GM18511 (cell line): Measurements from ENCODE around the gene NCAM1.
"Not testable (repeated sequence)": the region's sequence is repeated elsewhere in the genome, so short reads cannot be mapped to it uniquely, and the experiment has no call there.

Experiments
- ATAC-seq: cut with Tn5 transposase; IDR thresholded peaks from one replicate; pipeline ENCODE4 v1.9.1; 2021; ENCODE audit warnings: mild to moderate bottlenecking, moderate library complexity; ENCODE audit not compliant: unreplicated experiment

NCAM1 gene

DNA sequence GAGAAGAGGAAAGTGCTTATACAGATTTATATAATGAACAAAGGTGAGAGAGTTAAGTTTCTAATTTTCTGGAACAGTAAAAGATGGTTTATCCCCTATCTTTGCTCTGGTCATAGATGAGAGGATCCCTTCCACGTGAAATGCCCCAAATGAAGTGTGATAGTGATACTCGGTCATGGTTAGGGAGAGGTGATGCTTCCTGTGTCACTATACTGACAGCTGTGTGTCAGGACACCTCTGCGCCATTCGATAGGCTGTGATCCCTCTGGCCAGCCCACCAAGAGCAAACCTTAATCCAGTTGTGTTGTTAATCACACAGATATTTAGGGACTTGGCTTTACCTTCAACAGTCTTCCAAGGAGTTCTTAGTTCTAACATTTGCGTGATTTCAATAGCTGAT, 57.7 kb downstream of the NCAM1 start:
- no peak for ATAC-seq

DNA sequence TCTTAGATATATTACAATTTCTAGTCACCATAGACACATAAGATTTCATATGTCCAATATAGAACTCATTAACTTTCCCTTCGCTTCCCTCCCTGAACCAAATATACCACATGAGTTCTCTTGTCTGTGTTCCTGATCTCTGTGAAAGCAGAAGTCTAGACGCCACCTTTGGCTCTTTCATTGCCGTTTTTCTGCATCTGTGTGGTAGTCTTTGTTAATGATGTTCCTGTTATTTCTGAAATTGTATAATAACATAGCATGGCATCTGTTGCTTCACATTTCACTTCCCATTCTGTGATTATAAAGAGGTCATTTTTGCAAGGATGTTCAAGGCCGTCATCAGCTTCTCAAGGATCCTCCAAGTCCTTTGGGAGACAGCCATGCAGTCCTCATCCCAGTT, 58.5 kb downstream of the NCAM1 start:
- no peak for ATAC-seq

DNA sequence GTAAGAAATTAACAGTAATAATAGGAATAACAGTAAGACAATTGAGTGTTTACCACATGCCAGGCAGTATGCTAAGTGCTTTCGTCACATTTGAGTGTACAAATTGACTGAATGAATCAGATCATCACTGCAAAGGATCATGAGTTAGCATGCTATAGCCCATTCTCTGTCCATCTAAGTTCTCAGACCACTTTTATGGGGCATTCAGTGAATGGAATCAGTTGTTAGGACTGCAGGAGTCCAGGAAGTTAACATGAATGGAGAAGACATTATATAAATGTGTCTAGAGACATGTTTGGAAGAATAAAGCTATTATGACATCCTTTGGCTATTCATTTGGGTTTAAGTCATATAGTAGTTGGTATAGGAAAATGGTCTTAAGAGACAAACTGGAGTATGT, 59.9 kb downstream of the NCAM1 start:
- ATAC-seq = no peak

DNA sequence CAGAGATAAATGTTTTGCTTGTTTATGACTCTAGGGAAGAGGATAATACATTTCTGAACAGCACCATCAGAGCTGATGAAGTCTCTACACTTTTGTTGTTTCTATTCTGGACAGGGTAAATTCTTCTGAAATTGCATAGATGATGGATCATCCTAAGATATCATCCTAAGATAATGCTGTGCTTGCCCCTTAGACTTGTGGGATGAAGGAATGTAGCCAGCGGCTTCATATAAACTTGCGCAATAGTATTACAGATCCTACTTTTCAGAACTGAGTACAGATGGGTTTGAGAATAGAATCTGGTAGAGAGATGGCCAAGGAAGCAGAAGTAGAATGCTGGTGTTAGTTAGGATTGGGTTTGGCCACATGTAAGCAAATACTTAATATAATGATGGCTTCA, 61.0 kb downstream of the NCAM1 start:
- ATAC-seq = no peak

DNA sequence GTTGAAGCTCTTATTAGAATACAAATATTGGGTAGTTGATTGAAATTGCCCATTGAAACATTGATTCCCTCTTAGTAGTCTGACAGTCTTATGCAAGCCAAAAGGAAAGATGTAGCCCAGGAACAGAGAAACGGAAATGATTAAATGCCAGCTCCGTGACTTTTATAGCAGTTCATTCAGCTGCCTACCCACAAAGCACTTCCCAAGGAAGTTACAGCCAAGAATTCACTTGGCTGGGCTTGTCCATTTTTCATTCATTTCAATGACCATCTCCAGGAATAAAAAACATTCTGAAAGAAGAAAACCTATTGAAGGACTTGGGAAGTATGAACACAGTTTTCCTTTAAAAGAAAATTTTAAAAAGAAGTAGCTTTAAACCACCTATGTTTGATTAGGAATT, 62.0 kb downstream of the NCAM1 start:
- ATAC-seq = no peak

DNA sequence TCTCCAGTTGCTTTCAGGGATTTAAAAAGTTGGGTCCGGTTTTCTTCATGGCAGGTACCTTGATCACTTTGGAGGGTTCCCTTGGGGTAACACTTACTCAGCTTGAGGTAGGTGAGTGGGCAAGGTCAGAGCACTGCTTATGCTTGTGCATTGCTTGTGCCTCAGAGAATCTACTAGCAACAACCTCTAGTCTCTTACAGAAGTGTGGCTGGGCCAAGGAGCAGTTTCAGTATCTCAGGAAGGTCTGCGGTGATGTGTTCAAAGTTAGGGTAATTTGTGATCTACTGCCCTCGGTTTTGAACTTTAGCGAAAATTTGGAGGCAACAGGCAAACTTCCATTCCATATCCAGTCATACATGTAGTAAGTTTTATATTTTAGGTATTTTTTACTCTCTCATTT, 62.8 kb downstream of the NCAM1 start:
- no peak for ATAC-seq

DNA sequence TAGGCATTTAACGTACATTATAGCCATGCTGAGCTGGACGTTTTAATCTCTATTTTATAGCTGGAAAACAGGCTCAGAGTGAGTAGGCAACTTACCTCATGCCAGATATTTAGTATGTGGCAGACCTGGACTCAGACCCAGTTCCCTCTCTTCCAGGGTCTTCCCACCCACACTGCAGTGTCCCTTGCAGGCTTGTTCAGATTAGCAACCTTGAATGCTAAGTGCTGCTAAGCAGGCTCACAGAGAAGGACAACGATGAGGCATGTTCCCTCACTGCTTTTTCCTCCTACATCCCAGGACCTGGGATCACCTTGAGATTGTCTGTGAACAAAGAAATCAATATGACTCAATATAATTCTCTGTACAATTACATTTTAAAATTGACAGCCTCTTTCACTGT, 65.6 kb downstream of the NCAM1 start:
- no peak for ATAC-seq

DNA sequence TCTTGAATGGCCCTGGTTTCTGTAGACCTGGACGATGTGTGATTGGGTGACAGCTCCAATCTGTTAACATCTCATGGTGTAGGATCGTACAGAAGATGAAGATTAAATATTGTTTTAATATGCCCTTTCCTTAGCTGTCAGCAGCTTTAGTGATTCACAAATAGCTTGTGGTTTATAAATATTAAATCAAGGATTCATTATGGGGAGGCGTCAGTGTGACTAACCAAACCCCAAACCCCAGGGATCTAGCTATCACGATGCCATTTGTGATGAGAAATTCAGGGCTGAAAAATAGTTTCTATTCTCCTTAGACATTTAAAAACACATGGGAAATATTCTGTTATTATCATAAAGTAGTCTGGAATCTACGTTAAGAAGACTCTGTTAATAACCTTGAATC, 73.4 kb downstream of the NCAM1 start:
- ATAC-seq = no peak

DNA sequence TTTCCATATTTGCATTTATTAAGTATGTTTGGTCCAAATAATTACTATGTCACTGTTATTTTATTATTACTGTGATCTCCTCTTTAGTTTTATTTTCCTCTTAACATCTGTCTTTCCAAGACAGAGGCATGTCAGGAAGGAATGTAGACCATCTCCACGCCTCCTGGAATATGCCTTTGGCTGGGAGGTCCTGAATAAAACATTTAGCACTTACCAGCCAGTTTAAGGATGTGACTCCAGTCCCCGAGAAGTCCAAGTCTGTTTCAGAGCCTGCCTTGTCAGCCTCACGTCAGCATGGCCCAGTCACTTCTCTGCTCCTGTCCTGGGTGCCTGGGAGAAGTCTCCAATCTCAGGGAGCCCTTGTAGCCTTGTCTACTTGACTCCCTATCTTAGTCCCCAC, 74.5 kb downstream of the NCAM1 start:
- ATAC-seq = no peak

DNA sequence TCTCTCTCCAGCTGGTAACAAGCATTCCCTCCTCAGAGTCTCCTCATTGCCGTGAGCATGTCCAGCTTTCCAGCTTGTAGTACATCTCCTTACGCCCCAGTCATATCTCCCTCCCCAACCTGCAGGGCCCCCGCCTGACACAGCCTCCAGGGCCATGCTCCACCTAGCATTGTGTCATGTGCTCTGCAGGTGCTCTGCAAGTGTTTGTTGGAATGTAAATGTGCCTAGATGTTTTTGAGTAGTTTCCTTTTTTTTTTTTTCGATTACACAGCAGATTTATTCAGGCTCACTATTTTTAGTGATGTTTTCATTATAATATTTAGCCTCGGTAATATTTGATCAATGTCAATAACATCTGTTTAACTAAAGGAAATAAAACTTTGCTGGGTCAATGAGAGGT, 82.5 kb downstream of the NCAM1 start:
- ATAC-seq = no peak

DNA sequence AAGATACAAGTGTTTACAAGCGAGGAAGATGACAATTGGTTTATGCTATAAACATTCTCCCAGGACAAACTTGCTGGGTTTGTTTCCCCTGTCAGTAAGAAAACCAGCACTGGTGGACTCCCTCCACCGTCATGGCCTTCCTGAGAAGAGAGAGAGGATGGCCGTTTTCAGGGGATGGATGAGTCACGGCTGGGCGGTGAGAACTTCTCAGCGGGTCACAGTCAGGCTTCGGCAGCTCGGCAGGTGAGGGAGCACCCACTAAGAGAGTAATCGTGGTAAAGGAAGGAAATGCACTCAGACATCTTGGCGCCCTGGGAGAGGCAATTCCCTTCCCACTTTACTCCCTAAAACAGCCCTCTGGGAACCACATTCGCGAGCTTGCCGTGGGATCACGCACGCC, 83.9 kb downstream of the NCAM1 start:
- ATAC-seq = no peak

DNA sequence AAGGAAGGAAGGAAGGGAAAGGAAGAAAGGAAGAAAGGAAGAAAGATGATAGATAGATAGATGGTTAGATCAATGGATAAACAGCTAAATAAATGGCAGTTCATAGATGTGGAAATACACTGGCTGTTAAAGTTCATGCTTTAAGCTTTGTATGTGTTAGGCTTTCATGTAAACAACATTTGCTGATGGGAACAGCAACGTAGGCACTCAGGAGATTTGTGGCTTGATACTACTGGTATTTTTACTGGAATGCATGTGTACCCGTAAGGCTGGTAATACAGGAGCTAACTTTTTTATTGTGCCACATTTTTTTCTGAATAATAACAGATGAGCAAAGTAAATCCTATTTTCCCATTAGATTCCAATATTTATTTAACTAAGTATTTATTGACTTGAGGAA, 85.6 kb downstream of the NCAM1 start:
- ATAC-seq = no peak

DNA sequence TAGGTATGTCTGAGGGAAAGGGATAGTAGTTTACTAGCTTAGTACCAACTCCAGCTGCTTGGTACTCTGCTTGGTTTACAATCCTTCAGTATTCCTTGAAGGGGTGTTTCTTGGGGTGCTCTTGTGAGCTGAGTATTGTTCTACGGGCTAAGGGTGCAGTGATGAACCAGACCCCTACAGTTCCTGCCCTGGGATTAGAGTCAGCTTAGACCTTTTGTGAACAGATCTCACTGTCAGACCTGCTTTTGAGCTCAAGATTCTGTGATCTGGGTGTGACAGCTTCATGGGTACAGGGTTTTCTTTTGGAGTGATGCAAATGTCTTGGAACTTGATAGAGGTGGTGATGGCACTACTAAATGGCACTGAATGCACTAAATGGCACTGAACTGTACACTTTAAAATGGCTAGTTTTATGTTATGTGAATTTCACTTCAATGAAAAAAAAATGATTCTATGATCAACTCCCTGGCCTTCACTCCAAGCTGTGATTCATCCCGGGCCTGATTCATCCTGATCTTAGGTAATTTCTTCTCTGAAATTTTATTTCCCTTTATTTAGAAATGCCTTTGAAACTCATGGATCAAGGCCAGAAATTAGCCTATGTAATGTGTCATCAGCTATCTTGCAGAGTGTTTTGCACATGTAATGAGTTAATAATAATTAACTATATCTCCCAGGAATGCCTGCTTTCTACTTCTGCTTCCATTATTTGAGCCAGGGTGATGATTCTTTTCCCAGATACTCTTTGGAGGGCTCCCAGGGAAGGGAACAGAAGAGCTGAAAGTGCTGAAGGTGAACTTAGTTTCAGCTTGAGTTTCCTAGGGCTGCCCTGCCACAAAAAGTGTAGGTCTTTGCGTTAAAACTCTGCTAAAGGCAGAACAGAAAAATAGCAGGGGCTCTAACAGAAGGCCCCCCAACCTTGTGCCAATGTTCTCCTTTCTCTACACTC, 87.9 kb downstream of the NCAM1 start:
- ATAC-seq = no peak

DNA sequence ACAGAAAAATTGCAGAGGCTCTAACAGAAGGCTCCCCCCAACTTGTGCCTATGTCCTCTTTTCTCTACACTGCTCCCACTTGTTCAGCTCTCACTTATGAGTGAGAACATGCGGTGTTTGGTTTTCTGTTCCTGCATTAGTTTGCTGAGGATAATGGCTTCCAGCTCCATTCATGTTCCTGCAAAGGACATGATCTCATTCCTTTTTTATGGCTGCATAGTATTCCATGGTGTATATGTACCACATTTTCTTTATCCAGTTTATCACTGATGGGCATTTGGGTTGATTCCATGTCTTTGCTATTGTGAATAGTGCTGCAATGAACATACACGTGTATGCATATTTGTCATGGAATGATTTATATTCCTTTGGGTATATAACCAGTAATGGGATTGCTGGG, 91.8 kb downstream of the NCAM1 start:
- not testable (repeated sequence) for ATAC-seq

DNA sequence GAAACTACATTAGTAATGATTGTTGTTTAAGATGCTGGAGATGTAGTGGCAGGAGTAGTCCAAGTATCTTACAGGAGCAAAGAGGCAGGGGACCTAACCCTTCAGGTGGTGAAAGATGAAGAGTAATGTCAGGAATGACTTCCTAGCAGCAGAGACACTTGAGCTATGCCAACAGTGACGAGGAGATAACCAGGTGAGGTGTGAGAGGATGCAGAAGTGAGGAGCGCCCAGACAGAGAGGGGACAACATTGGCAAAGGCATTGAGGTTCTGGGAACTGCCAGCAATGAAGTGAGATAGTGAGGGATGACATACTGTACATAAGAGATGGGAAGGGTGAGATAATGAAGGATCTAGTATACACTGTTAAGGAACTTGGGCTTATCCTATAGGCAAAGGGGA, 95.8 kb downstream of the NCAM1 start:
- no peak for ATAC-seq

DNA sequence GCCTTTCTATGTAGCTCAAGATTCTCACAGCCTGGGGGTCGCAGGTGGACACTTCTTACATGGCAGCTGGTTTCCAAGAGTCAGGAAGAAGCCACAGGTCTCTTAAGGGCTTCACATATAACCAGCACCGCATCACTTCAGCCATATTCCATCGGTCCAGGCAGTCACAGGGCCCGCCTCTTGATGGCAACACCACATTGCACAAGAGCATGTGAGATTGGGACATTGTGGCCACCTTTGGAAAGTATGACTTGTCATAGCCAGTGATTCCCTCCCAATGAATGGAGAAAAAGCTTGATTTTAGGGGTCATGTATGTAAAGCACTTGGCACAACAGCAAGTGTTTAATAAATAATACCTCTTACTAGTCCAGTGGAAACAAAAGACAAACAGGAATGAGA, 98.3 kb downstream of the NCAM1 start:
- ATAC-seq = no peak

DNA sequence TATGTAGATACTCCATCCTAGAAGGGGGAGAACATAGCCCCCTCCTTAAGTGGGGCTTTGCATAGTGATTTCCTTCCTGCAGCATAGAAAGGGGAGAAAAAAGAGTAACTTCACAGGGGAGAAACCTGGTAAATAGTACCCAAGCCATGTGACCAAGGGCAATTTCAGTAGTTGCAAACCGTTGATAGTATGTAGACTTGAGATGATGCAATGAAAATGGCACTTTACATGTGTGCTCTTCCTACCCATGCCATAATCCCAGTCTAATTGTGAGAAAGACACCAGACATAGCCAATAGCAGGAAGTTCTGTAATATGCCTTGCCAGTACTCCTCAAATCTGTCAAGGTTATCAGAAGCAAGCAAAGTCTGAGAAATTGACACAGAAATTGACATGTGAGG, 104.1 kb downstream of the NCAM1 start:
- ATAC-seq = no peak

DNA sequence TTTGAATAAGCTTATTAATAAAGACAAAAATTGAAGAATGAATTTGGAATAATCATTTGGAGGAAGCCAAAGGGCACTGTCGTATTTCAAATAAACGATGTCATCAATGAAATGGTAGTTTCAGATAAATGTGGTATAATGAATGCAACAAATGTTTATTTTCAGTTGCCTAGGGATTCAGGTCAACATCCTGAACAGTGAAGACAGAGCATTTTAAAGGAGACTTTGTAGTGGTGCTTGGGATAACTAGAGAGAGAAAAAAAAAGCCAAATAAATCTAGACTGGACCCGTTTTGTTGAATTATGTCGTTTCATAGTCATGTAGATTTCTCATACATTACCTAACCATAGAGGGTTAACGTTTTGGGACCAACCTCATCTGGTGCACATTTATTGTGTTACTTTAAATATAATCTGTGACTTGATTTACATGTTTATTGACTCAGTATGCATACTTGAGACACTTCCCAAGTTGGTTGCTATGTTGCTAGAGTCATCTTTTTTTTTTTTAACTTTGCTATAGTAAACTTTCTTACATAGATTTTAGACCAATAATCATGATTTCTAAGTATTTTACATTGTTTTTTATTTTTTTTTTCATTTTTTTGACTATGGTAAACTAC, 111.1 kb downstream of the NCAM1 start:
- ATAC-seq = no peak

DNA sequence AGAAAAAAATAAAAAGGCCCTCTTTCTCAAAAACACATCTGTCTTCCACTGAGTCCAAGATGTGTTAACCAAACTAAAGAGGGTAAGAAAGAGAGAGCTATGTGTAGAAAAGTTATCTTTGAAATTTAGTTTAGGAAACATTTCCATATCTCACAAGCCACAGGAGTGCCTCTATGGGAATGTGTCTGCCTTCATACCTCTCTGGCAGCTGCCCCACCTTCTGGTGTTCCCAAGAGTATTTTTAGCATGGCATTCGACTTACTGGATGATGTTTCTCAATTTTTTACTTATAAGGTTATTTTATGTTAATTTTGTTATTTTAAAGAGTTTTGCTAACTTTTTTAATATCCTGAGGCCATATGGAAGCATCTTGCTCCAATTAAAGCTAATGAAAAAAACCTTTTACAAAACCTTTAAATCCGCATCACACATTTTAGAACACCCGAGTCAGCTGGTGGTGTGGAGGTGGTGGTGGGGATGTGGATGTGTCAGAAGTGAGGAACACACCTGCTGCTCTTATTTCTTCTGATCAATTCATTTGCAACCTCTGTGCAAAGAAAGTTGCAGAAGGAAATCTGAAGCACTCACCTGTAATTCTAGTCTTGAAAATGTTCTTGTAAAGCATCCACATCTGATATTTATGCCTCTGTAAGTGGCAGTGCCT, 112.2 kb downstream of the NCAM1 start:
- ATAC-seq = no peak

DNA sequence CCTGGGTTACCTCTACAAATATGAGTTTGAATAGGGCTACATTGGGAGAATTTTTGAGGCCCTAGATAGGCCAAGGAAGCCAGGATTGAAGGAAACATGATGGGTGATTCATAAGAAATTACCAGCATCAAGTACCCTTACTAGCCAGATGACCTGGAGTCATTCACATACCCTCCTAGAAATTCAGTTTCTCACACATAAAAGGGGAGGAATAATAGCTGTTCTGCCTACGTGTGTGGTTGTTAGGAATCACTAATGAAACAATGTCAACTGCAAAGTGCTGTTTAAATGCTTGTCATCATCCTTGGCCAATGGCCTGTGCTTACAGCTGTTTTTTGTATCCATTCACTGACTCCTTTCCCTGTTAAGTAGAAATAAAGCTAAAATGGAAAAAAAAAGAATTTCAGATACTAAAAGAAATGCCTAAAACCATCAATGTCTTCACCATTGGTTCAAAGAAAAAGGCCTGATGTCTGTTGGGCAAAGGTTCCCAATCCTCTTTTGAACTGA, 114.4 kb downstream of the NCAM1 start:
- ATAC-seq = no peak

DNA sequence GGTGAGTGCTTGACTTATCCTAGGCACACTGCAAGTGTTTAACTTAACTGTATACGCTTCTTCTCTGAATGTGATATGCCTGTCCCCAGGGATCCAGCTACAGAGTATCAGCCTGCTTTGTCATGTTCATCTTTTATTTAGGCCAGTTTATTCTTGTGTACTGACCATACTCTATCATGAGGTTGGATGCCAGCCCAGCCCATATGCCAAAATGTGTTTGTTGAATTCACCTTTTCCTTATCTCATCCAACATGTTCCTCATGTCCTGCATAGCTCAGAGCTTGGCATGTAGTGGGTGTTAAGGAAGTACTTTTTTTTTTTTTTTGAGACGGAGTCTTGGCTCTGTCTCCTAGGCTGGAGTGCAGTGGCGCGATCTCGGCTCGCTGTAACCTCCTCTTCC, 116.2 kb downstream of the NCAM1 start:
- no peak for ATAC-seq
